ENCODE measurements around the gene PFDN5. TPM values are rescaled to one million over a fixed set of nuclear protein-coding genes. Genes with fewer than 3 reads are reported as not detected.

PFDN5 gene
- 100 to 1,000 TPM; 337 to 403 TPM for total RNA-seq

GRCh38 chr12:53295070-53295890, at the start of gene PFDN5:
TSS of gene PFDN5 (plus strand) at chr12:53295542. CDS start at chr12:53295568, 26 bp downstream.
- peak within 1 kb of the TSS; percentile 35 to 53 for H3K4me3 ChIP-seq
- peaks cover 37% of the 10 kb centered on the region for H3K4me1 ChIP-seq
- TF ChIP-seq POLR2A (IDR thresholded peaks at IDR 0.05) (peak; percentile 38 to 90 (median 88)), CTCF (IDR thresholded peaks at IDR 0.05) (peak in 4 of 7 experiments; percentile 36 to 47 (median 44))
- intact Hi-C loops (cut with DNase I) = no loop called here
- DNase-seq = peak; percentile 87 to 91 (median 90)
- ATAC-seq = peak; percentile 91
- H3K27me3 ChIP-seq = no peaks in the 10 kb centered on the region
- WGBS, 2 donors = 1 to 4% methylated on average over 14 to 42 of the region's 42 CpGs
- H3K27ac ChIP-seq = peak within 1 kb of the TSS; percentile 19 to 84 (median 79)
- H3K36me3 ChIP-seq (replicated peaks in 1 of 2; ENCODE audit: insufficient read depth in 1 of 2, low read depth in 2 of 2) = peaks cover 0 to 2% of the 10 kb centered on the region in 2 donors
- no peaks in the 10 kb centered on the region for H3K9me3 ChIP-seq

GRCh38 chr12:53251477-53252348, 43.6 kb upstream of the PFDN5 start:
- ATAC-seq = peak; percentile 88
- peak overlapping the region; percentile 80 to 89 for H3K4me3 ChIP-seq

GRCh38 chr12:53252349-53252916, 42.9 kb upstream of the PFDN5 start:
- Histone ChIP-seq H3K9me3 (no peaks in the 10 kb centered on the region), H3K27ac (peak overlapping the region; percentile 80 to 93 (median 90)), H3K4me1 (peaks cover 33% of the 10 kb centered on the region), H3K36me3 (replicated peaks in 1 of 2; ENCODE audit: insufficient read depth in 1 of 2, low read depth in 2 of 2) (no peaks in the 10 kb centered on the region), H3K4me3 (peak overlapping the region; percentile 80 to 89), H3K27me3 (no peaks in the 10 kb centered on the region)
- intact Hi-C loops (cut with DNase I) = loop anchor here (5.0 kb wide), 1 partner anchor 40 kb away; no protein-coding TSS in a partner anchor
- WGBS, 2 donors = 1 to 7% methylated on average over 13 to 19 of the region's 19 CpGs
- ATAC-seq (no peak), DNase-seq (peak; percentile 25 to 40 (median 30))
- TF ChIP-seq POLR2A (IDR thresholded peaks at IDR 0.05) (no peak), CTCF (IDR thresholded peaks at IDR 0.05) (no peak)

More at GRCh38 chr12:53251477-53252348, 43.6 kb upstream of the PFDN5 start:
- H3K27ac ChIP-seq = peak overlapping the region; percentile 80 to 93 (median 90)
- no peaks in the 10 kb centered on the region for H3K9me3 ChIP-seq
- H3K4me1 ChIP-seq = peaks cover 33% of the 10 kb centered on the region
- H3K27me3 ChIP-seq = no peaks in the 10 kb centered on the region
- peak in 2 of 3 donors; percentile 63 to 64 for TF ChIP-seq POLR2A (IDR thresholded peaks at IDR 0.05)
- TF ChIP-seq CTCF (IDR thresholded peaks at IDR 0.05) = peak in 6 of 7 experiments; percentile 6 to 57 (median 56)
- no peaks in the 10 kb centered on the region for H3K36me3 ChIP-seq (replicated peaks in 1 of 2; ENCODE audit: insufficient read depth in 1 of 2, low read depth in 2 of 2)
- WGBS, 2 donors = 0% methylated on average over 4 to 51 of the region's 51 CpGs
- intact Hi-C loops (cut with DNase I) = loop anchor here (5.0 kb wide), 1 partner anchor 41 kb away; no protein-coding TSS in a partner anchor
- DNase-seq = peak; percentile 79 to 89 (median 86)

GRCh38 chr12:53253298-53253697, 42.0 kb upstream of the PFDN5 start:
- DNase-seq (no peak), ATAC-seq (no peak)
- intact Hi-C loops (cut with DNase I) = loop anchor here (5.0 kb wide), 1 partner anchor 39 kb away; no protein-coding TSS in a partner anchor
- Histone ChIP-seq H3K4me1 (peaks cover 33% of the 10 kb centered on the region), H3K27me3 (no peaks in the 10 kb centered on the region), H3K27ac (no peak overlapping the region), H3K9me3 (no peaks in the 10 kb centered on the region), H3K36me3 (replicated peaks in 1 of 2; ENCODE audit: insufficient read depth in 1 of 2, low read depth in 2 of 2) (no peaks in the 10 kb centered on the region), H3K4me3 (no peak overlapping the region)
- WGBS, 2 donors = 88 to 91% methylated on average over 11 to 13 of the region's 13 CpGs
- TF ChIP-seq POLR2A (IDR thresholded peaks at IDR 0.05) (no peak), CTCF (IDR thresholded peaks at IDR 0.05) (no peak)
